ENCODE measurements around the gene AOAH. TPM values are rescaled to one million over a fixed set of nuclear protein-coding genes. Genes with fewer than 3 reads are reported as not detected.
"Not testable (repeated sequence)": the region's sequence is repeated elsewhere in the genome, so short reads cannot be mapped to it uniquely, and the experiment has no call there.

Gene AOAH
- total RNA-seq, 2 experiments from 2014 or later, result 15.4 to 18.5 TPM

DNA sequence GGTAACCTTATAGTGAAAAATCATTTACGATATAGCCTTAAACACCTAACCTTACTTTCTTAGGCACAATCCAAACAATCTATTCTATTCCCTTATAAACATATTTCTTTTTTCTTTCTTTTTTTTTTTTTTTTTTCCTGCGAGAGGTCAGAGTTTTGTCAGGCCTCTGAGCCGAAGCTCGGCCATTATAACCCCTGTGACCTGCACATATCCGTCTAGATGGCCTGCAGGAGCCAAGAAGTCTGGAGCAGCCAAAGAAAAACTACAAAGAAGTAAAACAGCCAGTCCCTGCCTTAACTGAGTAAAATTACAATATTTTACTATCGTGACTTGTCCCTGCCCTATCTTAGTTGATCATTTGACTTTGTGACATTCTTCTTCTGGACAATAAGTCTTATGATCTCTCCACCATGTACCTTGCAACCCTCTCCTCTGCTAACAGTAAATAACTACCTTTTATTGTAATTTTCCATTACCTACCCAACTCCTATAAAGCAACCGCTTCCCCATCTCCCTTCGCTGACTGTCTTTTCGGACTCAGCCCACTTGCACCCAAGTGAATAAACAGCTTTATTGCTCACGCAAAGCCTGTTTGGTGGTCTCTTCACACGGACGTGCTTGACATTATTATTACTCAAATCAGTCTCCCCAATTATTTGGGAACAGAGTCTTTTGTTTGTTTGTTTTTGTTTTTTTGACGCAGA, 64.5 kb downstream of the AOAH start:
- no peak for DNase-seq
- Mint-ChIP-seq H3K27ac (no peak overlapping the region), H3K4me1 (peaks cover 15% of the 10 kb centered on the region), H3K9me3 (no peaks in the 10 kb centered on the region), H3K27me3 (no peaks in the 10 kb centered on the region), H3K36me3 (ENCODE audit: low read depth) (peaks cover 23% of the 10 kb centered on the region), H3K4me3 (no peak overlapping the region)
- CTCF ChIA-PET, result interaction anchor here (1.2 kb wide), 1 partner anchor 11 kb away, joined by 3 read pairs; no protein-coding TSS in a partner anchor
- POLR2A ChIA-PET, result no interaction called here

DNA sequence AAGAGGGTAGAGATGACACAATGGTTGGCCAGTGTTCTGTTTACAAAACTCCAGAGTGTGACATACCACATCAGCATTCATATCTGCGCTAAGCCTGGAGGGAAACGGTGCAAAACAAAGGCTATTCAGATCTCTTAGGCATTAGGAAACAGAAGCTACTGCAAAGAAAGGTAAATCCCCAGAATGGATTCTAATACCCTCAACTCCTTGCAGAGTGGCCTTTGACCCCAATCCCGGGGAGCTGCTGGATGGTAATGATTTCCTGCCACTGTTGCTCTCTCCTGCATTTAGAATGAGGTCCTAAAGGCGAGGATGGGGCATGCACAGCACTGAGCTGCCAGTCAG, 65.2 kb downstream of the AOAH start:
- ChIA-PET POLR2A (no interaction called here), CTCF (interaction anchor here (1.2 kb wide), 1 partner anchor 12 kb away, joined by 3 read pairs; no protein-coding TSS in a partner anchor)

DNA sequence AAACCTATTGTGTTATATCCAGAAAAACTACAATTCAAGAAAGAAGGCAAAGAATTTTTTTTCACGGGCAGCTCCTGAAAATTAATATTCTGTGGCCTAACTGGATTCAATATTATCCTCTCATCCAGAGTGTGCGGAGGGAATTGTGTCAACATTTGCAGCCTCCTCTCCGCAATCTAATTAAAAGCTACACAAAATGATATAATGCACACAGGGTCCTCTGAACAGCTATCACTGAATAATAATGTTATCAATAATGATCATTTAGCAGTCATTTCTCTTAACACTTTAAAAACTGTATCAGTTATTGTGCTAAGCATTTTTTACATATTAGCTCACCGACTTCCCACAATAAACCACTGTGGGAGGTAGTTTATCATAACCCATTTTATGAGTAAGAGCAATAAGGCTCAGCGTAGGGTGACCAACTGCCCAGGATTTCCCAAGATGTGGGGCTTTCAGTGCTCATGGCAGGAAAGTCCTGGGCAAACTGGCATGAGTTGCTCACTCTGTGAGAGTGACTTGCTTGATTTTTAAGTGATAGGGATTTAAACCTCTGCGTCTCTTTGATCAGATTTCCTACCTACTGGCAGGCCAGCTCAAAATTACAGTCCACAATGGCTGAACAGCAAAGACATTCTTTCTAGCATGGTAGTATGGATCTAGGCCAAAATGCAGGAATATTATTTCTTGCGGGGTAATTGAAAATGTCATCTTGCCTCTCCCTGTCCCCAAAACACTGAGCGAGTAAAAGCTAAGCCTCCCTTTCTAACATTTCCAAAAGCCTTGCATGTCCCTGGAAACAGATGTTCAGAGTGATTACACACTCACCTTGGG, 65.7 kb downstream of the AOAH start:
- POLR2A ChIA-PET, result interaction anchor here (1.2 to 1.8 kb wide), 2 partner anchors 32 to 198 kb away, joined by 3 read pairs; no protein-coding TSS in a partner anchor
- Mint-ChIP-seq H3K27ac (no peak overlapping the region), H3K27me3 (no peaks in the 10 kb centered on the region), H3K4me1 (peaks cover 16% of the 10 kb centered on the region), H3K36me3 (ENCODE audit: low read depth) (peaks cover 15% of the 10 kb centered on the region), H3K9me3 (no peaks in the 10 kb centered on the region), H3K4me3 (no peak overlapping the region)
- DNase-seq, result no peak
- CTCF ChIA-PET, result interaction anchor here (0.7 to 1.4 kb wide), 3 partner anchors 12 to 19 kb away, joined by 3 to 5 read pairs (median 3); no protein-coding TSS in a partner anchor

More for the DNA sequence above, 65.2 kb downstream of the AOAH start:
- no peaks in the 10 kb centered on the region for H3K27me3 Mint-ChIP-seq
- peaks cover 16% of the 10 kb centered on the region for H3K4me1 Mint-ChIP-seq
- no peaks in the 10 kb centered on the region for H3K9me3 Mint-ChIP-seq
- H3K36me3 Mint-ChIP-seq (ENCODE audit: low read depth), result peaks cover 18% of the 10 kb centered on the region
- H3K27ac Mint-ChIP-seq, result no peak overlapping the region
- DNase-seq, result no peak
- no peak overlapping the region for H3K4me3 Mint-ChIP-seq

DNA sequence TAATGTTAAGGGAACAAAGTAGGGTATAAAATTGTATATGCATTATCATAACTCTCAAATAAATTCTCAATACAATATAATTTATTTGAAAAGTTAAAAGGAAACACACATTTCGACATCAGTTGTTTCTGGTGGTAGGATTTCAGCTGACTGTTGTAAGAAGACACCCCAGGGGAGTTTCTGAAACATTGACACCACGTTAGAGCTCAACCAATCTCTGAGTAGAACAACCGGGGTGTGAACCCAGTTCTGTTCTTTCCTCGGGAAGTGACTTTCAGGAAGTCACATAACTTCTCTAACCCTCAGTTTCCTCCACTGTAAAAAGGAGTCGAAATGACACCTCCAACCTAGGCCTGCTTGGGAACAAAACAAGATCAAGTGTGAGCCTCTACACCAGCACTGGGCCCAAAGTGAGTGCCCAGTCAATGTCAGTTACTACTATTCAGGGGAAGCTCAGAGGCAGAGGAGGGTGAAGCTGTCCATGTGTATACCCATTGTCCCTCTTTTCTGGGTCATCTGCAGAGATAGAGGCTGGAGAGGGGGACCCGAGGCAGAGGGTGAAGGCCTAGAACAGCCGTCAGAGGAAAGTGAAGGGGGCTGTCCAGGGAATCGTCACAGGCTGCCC, 67.1 kb downstream of the AOAH start:
- peaks cover 23% of the 10 kb centered on the region for H3K4me1 Mint-ChIP-seq
- POLR2A ChIA-PET, result interaction anchor here (0.9 to 1.8 kb wide), 3 partner anchors 17 to 200 kb away, joined by 3 read pairs; no protein-coding TSS in a partner anchor
- H3K36me3 Mint-ChIP-seq (ENCODE audit: low read depth), result peaks cover 16% of the 10 kb centered on the region
- no peak for DNase-seq
- H3K4me3 Mint-ChIP-seq, result no peak overlapping the region
- CTCF ChIA-PET, result interaction anchor here (0.7 to 1.4 kb wide), 2 partner anchors 14 kb away, joined by 3 to 5 read pairs; no protein-coding TSS in a partner anchor
- peak overlapping the region; percentile 62 for H3K27ac Mint-ChIP-seq
- no peaks in the 10 kb centered on the region for H3K27me3 Mint-ChIP-seq
- no peaks in the 10 kb centered on the region for H3K9me3 Mint-ChIP-seq

DNA sequence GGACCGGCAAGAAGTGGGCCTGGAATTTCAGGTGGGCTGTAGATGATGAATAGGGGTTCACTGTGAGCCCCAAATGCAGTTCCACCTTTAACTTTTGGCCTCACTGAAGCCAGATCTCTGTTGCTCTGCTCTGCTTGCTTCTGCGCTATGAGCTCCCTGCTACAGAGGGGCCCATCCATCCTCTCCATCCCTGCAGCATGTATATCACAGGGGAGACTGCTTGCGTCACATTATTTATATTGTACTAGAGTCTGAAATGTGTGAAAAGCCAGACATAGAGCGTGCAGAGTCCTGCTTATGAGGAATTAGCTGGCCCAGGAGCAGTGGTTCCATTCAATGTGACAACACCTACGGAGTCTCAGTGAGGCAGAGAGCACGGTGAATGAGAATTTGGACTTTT, 69.9 kb downstream of the AOAH start:
- no peak overlapping the region for H3K27ac Mint-ChIP-seq
- ChIA-PET POLR2A (no interaction called here), CTCF (interaction anchor here (1.2 kb wide), 1 partner anchor 16 kb away, joined by 3 read pairs; no protein-coding TSS in a partner anchor)
- DNase-seq, result no peak
- no peaks in the 10 kb centered on the region for H3K9me3 Mint-ChIP-seq
- H3K27me3 Mint-ChIP-seq, result no peaks in the 10 kb centered on the region
- no peak overlapping the region for H3K4me3 Mint-ChIP-seq
- H3K4me1 Mint-ChIP-seq, result peaks cover 32% of the 10 kb centered on the region
- H3K36me3 Mint-ChIP-seq (ENCODE audit: low read depth), result peaks cover 19% of the 10 kb centered on the region

DNA sequence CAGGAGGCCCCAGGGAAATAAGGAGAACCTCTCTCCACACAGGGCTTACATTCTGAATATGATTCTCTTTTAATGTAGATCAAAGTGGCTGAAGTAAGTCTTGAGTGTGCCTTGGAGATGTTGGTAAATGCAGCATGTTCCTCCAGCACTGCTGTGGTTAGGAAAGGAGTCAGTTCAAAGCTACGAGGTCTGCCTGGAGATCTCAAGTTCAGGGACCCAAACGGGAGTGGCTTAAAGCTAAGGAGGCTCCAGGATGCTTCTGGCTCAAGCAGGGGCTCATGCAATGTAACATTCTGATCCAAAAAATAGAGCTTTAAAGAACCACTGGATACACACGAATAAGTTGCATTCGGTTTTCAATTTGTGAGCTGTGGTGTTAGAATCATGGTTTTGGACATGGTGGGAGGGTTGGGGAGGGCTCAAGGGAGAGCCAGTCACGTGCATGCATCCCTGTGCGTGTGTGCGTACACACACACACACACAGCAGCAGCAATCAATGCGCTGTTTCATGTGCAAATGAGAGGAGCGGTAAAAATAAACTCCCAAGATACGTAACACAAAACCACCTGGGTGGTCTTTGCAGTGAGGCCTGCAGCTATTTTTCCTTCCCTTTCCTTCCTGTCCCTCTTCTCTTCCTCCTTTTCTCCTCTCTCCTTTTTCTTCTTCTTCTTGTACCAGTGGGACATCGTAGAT, 70.5 kb downstream of the AOAH start:
- DNase-seq, result no peak
- CTCF ChIA-PET, result interaction anchor here (0.6 to 1.2 kb wide), 4 partner anchors 15 to 213 kb away, joined by 3 to 4 read pairs (median 3); no protein-coding TSS in a partner anchor
- Mint-ChIP-seq H3K27me3 (no peaks in the 10 kb centered on the region), H3K4me3 (no peak overlapping the region), H3K27ac (no peak overlapping the region), H3K9me3 (no peaks in the 10 kb centered on the region), H3K36me3 (ENCODE audit: low read depth) (peaks cover 19% of the 10 kb centered on the region), H3K4me1 (peaks cover 32% of the 10 kb centered on the region)
- POLR2A ChIA-PET, result no interaction called here

DNA sequence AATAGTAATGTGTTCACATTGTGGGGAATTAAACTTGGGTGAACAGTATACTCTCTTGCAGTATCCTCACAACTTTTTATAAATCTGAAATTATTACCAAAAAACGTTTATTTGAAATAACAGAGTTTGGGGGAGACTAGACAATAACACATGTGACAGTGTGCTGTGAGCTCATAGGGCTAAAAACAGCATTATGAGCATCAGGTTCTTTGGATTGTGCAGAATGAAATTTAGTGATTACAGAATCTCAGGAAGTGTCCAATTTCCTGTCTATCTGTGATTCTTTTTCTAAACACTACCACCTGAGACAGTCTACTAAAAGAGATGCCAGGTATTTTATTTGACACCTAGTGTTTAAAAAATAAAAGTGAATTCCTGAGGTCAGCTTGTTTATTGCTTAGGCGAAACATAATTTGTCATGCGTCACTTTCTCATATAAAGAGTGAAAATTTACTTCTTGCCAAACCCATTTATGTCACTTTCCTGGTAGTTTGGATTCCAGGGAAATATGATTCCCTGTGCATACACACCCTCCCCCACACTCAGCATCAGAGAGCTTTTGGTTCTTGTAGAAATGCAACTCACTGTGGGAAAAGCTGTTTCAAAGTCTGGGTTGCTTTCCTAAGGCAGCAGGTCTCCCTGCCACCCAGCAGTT, 71.2 kb downstream of the AOAH start:
- Mint-ChIP-seq H3K4me1 (peaks cover 32% of the 10 kb centered on the region), H3K4me3 (no peak overlapping the region), H3K9me3 (no peaks in the 10 kb centered on the region), H3K27ac (no peak overlapping the region), H3K36me3 (ENCODE audit: low read depth) (peaks cover 19% of the 10 kb centered on the region), H3K27me3 (no peaks in the 10 kb centered on the region)
- POLR2A ChIA-PET, result no interaction called here
- DNase-seq, result no peak
- CTCF ChIA-PET, result interaction anchor here (0.6 to 1.2 kb wide), 4 partner anchors 15 to 212 kb away, joined by 3 to 4 read pairs (median 3); no protein-coding TSS in a partner anchor

DNA sequence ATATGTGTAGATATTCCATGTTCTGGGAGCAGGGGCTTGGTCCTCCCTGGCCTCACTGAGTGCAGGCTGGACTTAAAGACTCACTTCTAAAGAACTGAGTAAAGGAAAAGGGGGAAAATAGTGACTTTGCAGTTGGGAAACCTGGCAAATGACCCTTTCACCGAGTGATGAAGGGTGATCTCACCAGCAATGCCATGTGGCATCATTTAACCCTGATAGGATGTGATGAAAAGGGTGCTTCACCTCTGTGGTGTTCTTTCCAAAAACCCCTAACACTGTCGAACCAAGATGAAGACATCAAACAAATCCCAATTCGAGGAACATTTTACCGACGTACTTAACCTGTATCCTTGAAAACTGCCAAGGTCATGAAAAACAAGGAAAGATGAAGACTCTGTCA, 71.9 kb downstream of the AOAH start:
- peaks cover 17% of the 10 kb centered on the region for H3K36me3 Mint-ChIP-seq (ENCODE audit: low read depth)
- CTCF ChIA-PET, result no interaction called here
- H3K9me3 Mint-ChIP-seq, result no peaks in the 10 kb centered on the region
- POLR2A ChIA-PET, result no interaction called here
- DNase-seq, result no peak
- peaks cover 28% of the 10 kb centered on the region for H3K4me1 Mint-ChIP-seq
- H3K27ac Mint-ChIP-seq, result no peak overlapping the region
- no peaks in the 10 kb centered on the region for H3K27me3 Mint-ChIP-seq
- H3K4me3 Mint-ChIP-seq, result no peak overlapping the region

DNA sequence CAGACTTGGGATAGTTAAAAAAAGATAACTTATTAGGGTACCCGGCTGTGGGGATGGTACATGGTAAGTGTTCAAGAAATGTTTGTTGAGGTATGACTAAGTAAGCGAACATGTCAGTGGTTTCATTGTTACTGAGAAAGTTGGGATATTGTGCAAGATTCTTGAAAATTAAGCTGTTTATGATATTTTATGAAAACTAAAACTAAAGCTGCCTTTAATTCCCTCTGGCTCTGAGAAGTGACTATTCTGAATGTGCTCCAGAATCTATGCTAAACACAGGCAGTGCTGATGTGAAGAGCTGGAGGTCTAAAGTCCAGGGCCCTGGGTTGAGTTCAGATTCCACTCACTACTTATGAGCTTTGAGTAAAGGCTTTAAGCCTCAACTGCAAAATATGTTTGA, 72.9 kb downstream of the AOAH start:
- Mint-ChIP-seq H3K36me3 (ENCODE audit: low read depth) (peaks cover 14% of the 10 kb centered on the region), H3K9me3 (no peaks in the 10 kb centered on the region), H3K4me1 (peaks cover 19% of the 10 kb centered on the region), H3K4me3 (no peak overlapping the region), H3K27ac (no peak overlapping the region), H3K27me3 (no peaks in the 10 kb centered on the region)
- DNase-seq, result no peak
- ChIA-PET POLR2A (no interaction called here), CTCF (interaction anchor here (1.8 kb wide), 1 partner anchor 10 kb away, joined by 6 read pairs; no protein-coding TSS in a partner anchor)

DNA sequence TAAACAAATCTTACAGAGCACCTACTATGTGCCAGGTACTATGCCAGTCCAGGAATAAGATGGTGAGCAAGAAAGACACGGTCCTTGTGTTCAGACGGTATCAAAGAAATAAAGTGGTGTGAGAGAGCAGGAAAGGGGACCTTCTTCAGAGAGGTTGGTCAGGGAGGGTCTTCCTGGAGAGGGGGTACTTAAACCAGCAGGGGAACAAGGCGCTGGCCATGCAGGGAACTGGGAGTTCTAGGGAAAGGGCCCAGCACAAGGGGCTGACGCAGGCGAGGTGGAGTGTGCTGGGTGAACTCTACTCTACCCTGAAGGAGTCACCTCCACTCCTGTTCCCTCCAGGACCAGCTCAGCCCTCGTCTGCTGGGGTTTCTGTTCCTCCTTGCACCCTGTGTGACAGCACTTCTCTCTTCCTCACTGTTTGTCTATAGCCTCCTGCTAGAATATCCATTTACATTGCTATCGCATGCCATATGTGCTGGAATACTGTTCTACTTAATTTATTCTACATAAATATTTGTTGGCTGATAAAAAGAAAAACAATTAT, 73.5 kb downstream of the AOAH start:
- CTCF ChIA-PET, result interaction anchor here (1.8 kb wide), 1 partner anchor 9 kb away, joined by 6 read pairs; no protein-coding TSS in a partner anchor
- Mint-ChIP-seq H3K27me3 (no peaks in the 10 kb centered on the region), H3K9me3 (no peaks in the 10 kb centered on the region), H3K4me3 (no peak overlapping the region), H3K4me1 (peaks cover 17% of the 10 kb centered on the region), H3K27ac (no peak overlapping the region), H3K36me3 (ENCODE audit: low read depth) (peaks cover 13% of the 10 kb centered on the region)
- no peak for DNase-seq
- POLR2A ChIA-PET, result no interaction called here

DNA sequence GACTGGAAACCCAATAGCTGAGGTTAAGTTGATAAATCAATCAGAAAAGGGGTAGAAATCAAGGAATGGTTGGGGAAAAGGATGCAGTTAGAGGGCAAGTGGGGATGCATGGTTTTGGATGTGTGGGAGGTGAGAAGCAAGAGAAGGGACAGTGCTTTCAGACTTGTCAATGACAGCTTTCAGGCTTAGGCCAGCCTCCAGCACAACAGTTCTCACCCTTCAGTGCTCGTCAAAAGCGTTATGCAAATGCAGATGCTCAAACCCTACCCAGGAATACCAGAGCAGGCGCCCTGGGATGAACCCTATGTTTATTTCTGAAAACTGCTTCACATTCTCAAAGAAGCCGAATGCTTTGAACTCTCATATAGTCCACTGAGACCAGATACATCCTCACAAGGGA, 74.0 kb downstream of the AOAH start:
- Mint-ChIP-seq H3K27ac (no peak overlapping the region), H3K4me1 (peaks cover 17% of the 10 kb centered on the region), H3K4me3 (no peak overlapping the region), H3K9me3 (no peaks in the 10 kb centered on the region), H3K36me3 (ENCODE audit: low read depth) (peaks cover 10% of the 10 kb centered on the region), H3K27me3 (no peaks in the 10 kb centered on the region)
- DNase-seq, result no peak
- ChIA-PET CTCF (interaction anchor here (1.4 to 1.8 kb wide), 2 partner anchors 9 kb away, joined by 3 to 6 read pairs; no protein-coding TSS in a partner anchor), POLR2A (no interaction called here)

DNA sequence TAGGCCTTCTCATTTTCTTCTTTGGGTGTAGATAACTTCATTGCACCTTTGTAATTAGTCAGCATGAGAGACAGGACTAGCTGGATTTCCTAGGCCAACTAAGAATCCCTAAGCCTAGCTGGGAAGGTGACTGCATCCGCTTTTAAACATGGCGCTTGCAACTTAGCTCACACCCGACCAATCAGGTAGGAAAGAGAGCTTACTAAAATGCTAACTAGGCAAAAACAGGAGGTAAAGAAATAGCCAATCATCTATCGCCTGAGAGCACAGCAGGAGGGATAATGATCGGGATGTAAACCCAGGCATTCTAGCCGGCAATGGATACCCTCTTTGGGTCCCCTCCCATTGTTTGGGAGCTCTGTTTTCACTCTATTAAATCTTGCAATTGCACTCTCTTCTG, 75.0 kb downstream of the AOAH start:
- H3K9me3 Mint-ChIP-seq; H3K27me3 Mint-ChIP-seq; DNase-seq; H3K36me3 Mint-ChIP-seq (ENCODE audit: low read depth); H3K4me3 Mint-ChIP-seq; H3K27ac Mint-ChIP-seq: not testable (repeated sequence)
- ChIA-PET POLR2A (interaction anchor here (1.7 kb wide), 1 partner anchor 9 kb away, joined by 4 read pairs; no protein-coding TSS in a partner anchor), CTCF (interaction anchor here (1.4 to 1.6 kb wide), 3 partner anchors 8 to 22 kb away, joined by 3 to 6 read pairs (median 3); no protein-coding TSS in a partner anchor)
- peaks cover 17% of the 10 kb centered on the region for H3K4me1 Mint-ChIP-seq

Measured in activated CD4-positive, alpha-beta memory T cell treated with anti-CD3 and anti-CD28 coated beads, Interleukin-2, amount 10 ng/mL, durations not matched to agents 7 days and 5 days (primary cell).